C4-2B (cell line): ENCODE data around the gene STARD13.

ENCODE experiments used
- H3K27ac ChIP-seq: fragments of 450-650 bp; 2 replicates; pipeline ENCODE4 v1.5.1; 2017
- CTCF ChIP-seq: fragments of 450-650 bp; conservative IDR thresholded peaks from 2 replicates; pipeline ENCODE4 v1.5.1; 2017; ENCODE audit warnings: mild to moderate bottlenecking
- ZFX ChIP-seq: fragments of 450-650 bp; IDR thresholded peaks from 2 replicates; pipeline ENCODE4 v1.6.1; 2017

The STARD13 gene

GRCh38 chr13:33285420-33286124 lies at the start of gene STARD13:
STARD13 (minus strand) TSS chr13:33285755; CDS start chr13:33285638, 117 bp downstream.
- peak within 1 kb of the TSS; percentile 80 for H3K27ac ChIP-seq
- TF ChIP-seq CTCF = peak; percentile 47
- no peak for TF ChIP-seq ZFX

- no peak for TF ChIP-seq CTCF
Measured at GRCh38 chr13:33334831-33335230, 49.3 kb upstream of the STARD13 start.

GRCh38 chr13:33331962-33332361 lies 46.4 kb upstream of the STARD13 start:
- TF ChIP-seq CTCF = no peak
- TF ChIP-seq ZFX = no peak
- H3K27ac ChIP-seq = no peak overlapping the region

More at GRCh38 chr13:33334831-33335230, 49.3 kb upstream of the STARD13 start:
- no peak overlapping the region for H3K27ac ChIP-seq

- no peak overlapping the region for H3K27ac ChIP-seq
- no peak for TF ChIP-seq CTCF
- TF ChIP-seq ZFX = no peak
Measured at GRCh38 chr13:33330483-33330882, 44.9 kb upstream of the STARD13 start.

GRCh38 chr13:33328701-33329100 lies 43.1 kb upstream of the STARD13 start:
- TF ChIP-seq ZFX (no peak), CTCF (no peak)
- H3K27ac ChIP-seq = no peak overlapping the region

- no peak for TF ChIP-seq ZFX
- TF ChIP-seq CTCF = no peak
- no peak overlapping the region for H3K27ac ChIP-seq
Measured at GRCh38 chr13:33326723-33327122, 41.2 kb upstream of the STARD13 start.

- no peak overlapping the region for H3K27ac ChIP-seq
- TF ChIP-seq ZFX (no peak), CTCF (no peak)
Measured at GRCh38 chr13:33326246-33326645, 40.7 kb upstream of the STARD13 start.
